GM12873 (cell line): ENCODE results near the gene MRGPRF.

Experiments used
- TF ChIP-seq, protein P1 (sequence below): IDR thresholded peaks from 2 replicates; pipeline ENCODE4 v1.5.1; 2012; ENCODE audit warnings: low read depth, mild to moderate bottlenecking, moderate library complexity, low read length, control low read depth; ENCODE audit not compliant: insufficient read depth; ENCODE audit errors: missing control alignments

Gene MRGPRF

DNA sequence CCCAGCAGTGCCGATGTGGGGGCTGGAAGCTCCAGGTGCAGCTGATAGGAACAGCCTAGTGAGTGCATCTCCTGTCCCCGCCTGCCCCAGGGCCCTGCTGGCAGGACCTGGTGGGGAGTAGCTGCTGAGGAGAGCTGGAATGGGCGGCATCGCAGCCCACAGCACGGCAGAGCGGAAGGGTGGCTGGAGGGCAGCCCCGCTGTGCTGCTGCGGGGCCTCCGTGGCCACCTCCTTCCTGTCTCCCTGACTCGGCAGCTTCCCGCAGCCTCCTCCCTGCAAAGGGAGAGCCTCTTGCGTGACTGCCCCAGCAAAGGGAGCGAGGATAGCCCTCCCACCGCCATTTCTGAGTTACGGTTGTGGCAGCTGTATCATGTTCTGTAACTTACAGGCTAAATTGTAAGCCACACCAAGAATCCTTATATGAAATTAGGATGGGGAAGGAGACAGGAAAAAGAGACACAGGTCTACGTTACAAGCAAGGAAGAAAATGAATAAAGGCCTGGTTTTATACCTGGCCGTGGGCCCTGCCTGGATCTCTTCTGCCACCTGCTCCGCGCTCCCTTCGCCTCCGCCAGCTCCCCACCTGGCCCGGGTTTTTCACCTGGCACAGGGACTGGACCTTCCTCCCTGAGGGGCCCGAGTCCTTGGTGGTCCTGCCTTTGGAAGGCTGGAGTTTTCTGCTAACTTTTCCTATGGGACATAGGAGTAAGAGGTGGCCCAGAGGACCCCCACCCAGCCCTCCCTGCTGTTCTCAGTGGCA, 45.6 kb upstream of the MRGPRF start:
- TF ChIP-seq, protein P1, sequence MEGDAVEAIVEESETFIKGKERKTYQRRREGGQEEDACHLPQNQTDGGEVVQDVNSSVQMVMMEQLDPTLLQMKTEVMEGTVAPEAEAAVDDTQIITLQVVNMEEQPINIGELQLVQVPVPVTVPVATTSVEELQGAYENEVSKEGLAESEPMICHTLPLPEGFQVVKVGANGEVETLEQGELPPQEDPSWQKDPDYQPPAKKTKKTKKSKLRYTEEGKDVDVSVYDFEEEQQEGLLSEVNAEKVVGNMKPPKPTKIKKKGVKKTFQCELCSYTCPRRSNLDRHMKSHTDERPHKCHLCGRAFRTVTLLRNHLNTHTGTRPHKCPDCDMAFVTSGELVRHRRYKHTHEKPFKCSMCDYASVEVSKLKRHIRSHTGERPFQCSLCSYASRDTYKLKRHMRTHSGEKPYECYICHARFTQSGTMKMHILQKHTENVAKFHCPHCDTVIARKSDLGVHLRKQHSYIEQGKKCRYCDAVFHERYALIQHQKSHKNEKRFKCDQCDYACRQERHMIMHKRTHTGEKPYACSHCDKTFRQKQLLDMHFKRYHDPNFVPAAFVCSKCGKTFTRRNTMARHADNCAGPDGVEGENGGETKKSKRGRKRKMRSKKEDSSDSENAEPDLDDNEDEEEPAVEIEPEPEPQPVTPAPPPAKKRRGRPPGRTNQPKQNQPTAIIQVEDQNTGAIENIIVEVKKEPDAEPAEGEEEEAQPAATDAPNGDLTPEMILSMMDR: no peak

DNA sequence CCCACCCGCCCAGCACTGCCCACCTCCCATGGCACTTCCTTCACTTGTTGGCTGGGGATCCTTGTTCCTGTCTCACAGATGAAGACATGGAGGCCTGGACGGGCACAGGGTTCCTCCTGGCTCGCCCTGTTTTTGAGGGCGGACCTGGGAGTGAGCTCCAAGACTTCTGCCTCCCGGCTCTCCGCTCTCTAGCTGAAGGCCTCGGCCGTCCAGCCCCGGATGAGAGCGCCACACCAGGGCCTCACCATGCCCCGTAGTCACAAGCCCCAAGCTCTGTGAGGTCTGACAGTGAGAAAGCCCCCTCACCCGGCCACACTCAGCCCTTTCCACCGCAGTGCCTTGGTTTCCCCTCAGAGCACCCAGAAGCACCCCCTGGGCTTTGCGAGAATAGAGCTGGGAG, 44.8 kb upstream of the MRGPRF start:
- TF ChIP-seq, protein P1: no peak

DNA sequence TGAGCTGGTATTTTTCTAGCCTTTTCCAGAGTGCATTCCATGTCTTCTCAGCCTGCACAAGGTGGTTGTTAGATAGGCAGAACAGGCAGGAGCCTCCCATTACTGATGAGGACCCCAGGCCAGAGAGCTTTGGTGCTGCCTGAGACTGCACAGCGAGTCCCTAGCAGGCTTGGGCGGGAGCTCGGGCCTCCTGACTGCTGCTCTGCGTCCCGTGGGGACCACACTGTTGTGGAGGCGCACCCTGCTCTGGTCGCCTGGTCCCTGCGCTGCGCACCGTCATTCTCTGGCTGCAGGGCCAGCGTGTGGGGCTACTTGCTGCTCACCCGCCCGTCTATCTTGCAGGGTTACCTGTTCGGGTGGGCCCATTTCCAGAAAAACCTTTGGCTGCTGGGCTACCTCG, 44.2 kb upstream of the MRGPRF start:
- TF ChIP-seq, protein P1: no peak

DNA sequence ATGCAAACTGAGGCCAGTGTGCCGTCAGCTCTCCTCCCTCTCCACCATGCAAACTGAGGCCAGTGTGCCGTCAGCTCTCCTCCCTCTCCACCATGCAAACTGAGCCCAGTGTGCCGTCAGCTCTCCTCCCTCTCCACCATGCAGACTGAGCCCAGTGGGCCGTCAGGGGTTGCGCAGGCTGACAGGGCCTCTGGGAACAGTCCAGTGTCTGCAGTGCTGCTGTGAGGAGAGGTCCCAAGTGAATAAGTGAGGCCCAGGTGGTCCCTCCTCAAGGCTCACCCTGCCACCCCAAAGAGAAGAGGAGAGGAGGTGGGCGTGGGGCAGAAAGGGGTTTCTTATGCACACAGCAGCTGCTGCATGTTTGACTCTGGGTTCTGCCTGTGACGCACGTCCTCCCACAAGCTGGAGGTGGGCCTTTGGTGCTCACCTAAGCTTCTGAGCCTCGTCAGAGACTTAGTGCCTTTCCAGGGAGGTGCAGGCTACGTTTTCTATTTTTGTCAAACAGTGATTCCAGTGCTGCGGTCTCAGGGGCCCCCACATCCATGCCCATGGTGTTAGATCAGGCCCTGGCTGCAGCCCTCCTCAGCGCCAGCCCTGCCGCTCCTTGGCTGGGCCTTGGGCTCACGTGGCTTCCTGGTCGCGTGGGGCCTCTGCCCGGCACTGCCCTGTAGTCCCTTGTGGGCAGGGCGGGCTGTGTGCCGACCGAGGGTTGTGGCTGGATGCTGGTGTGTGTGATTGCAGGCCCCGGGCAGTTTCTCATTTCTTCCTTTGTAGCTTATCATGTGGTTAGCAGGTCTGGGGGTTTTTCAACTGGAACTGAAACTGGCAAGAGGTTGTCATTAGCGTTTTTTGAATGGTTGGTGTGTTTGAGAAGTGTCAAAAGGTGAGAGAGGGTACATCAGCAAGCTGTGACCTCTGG, 42.8 kb upstream of the MRGPRF start:
- TF ChIP-seq, protein P1: no peak

DNA sequence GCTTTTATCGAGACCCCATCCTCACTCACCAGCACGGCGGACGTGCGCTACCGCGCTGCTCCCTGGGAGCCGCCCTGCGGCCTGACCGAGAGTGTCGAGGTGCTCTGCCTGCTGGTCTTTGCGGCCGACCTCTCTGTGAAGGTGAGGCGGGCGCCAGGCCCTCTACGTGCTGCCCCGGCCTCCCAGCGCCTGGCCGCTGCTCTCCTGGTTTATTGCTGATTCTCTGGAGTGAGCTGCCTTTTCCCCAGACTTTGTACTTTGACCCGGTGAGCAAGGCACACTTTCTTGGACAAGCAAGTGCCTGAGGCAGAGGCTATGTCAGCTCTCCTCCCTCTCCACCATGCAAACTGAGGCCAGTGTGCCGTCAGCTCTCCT, 42.2 kb upstream of the MRGPRF start:
- TF ChIP-seq, protein P1: no peak

DNA sequence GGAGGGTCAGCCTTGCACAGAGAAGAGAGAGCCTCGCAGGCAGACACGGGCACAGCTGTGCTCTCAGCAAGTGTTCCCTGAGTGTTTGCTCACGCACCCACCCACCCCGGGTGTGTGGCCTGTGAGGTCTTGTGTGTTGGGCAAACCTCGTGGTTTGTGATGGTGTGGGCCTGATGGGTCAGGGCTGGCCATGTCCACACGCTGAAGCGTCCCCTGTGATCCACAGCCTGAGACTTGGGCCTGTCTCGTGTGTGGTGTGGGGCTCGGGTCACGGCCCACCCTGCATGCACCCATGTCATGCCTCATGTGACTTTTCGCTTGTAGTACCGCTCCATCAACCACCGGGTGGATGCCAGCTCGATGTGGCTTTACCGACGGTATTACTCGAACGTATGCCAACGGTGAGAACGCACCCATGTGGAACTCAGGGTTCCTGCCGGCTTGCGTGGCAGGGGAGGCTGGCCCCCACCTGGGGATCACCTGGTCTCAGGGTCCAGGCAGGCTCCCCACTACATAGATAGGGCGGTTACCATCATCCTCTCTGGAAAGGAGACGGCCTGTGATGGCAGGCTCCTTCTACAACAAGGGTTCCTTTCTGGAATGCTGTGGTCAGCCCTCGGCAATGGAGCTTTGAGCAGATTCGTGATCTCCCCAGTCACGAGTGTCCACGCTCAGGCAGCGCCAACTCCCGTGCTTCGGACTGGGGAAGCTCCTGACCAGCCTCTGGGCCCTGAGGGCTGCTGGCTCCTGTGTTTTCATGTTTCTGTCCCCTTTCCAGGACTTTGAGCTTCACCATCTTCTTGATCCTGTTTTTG, 41.6 kb upstream of the MRGPRF start:
- TF ChIP-seq, protein P1: no peak
